AG04450 (cell line): ENCODE measurements around the gene SHISA6. TPM values are rescaled to one million over a fixed set of nuclear protein-coding genes. Genes with fewer than 3 reads are reported as not detected.

Experiments
- CTCF ChIA-PET: fragments of 300-600, 350-600 bp; formaldehyde crosslinking; extraction: SDS; loops from one replicate; lab custom pipeline; 2022; ENCODE audit warnings: antibody characterized with exemption, inconsistent platforms; lab: Charles Lee
- POLR2A ChIA-PET: fragments of 350-600 bp; formaldehyde crosslinking; extraction: SDS; loops from one replicate; lab custom pipeline; 2021; ENCODE audit warnings: antibody characterized with exemption, inconsistent platforms; lab: Yijun Ruan, JAX
- DNase-seq: peaks from one replicate; pipeline ENCODE4 v3.0.0-alpha.2; 2011; ENCODE audit warnings: low read depth, low spot score
- H3K27ac ChIP-seq: one replicate; pipeline ENCODE4 v1.5.1; 2012; ENCODE audit warnings: low read depth, low read length, control low read depth
- H3K27me3 ChIP-seq: one replicate; pipeline ENCODE4 v1.6.0; 2012; ENCODE audit warnings: low read length; ENCODE audit not compliant: control insufficient read depth, insufficient read depth
- H3K4me3 ChIP-seq: 2 replicates; pipeline ENCODE4 v1.5.1; 2011; ENCODE audit warnings: mild to moderate bottlenecking, low read depth, low read length, control low read depth
- H3K9me3 ChIP-seq: 2 replicates; pipeline ENCODE4 v1.5.1; 2012; ENCODE audit warnings: low read length; ENCODE audit not compliant: control insufficient read depth, insufficient read depth
- CTCF ChIP-seq: IDR thresholded peaks from 2 replicates; pipeline ENCODE4 v1.5.1; 2011; ENCODE audit warnings: low read depth, low read length, control low read depth, inconsistent platforms
- polyA plus RNA-seq: library from polyadenylated mRNA; depleted of rRNA; stranded (reverse); fragments of >200 nt; gene quantifications from 2 replicates; pipeline ENCODE4 v1.2.3, GENCODE V29; 2011

Gene SHISA6
- polyA plus RNA-seq, 1 experiment: not detected

GRCh38 chr17:11553135-11553534 is 312.1 kb downstream of the SHISA6 start:
- no peaks in the 10 kb centered on the region for H3K27me3 ChIP-seq
- DNase-seq: no peak
- ChIA-PET CTCF (no interaction called here), POLR2A (no interaction called here)
- no peak overlapping the region for H3K4me3 ChIP-seq
- TF ChIP-seq CTCF: no peak
- peaks cover 43% of the 10 kb centered on the region for H3K9me3 ChIP-seq
- H3K27ac ChIP-seq: no peak overlapping the region

- Histone ChIP-seq H3K9me3 (peaks cover 52% of the 10 kb centered on the region), H3K4me3 (no peak overlapping the region), H3K27me3 (no peaks in the 10 kb centered on the region), H3K27ac (no peak overlapping the region)
- ChIA-PET POLR2A (no interaction called here), CTCF (no interaction called here)
- no peak for DNase-seq
- no peak for TF ChIP-seq CTCF
Measured at GRCh38 chr17:11554042-11554441, 313.0 kb downstream of the SHISA6 start.

GRCh38 chr17:11554542-11554941 is 313.5 kb downstream of the SHISA6 start:
- no peak for TF ChIP-seq CTCF
- POLR2A ChIA-PET: no interaction called here
- Histone ChIP-seq H3K27ac (no peak overlapping the region), H3K27me3 (no peaks in the 10 kb centered on the region), H3K9me3 (peaks cover 57% of the 10 kb centered on the region), H3K4me3 (no peak overlapping the region)
- CTCF ChIA-PET: no interaction called here
- no peak for DNase-seq

GRCh38 chr17:11555530-11555929 is 314.5 kb downstream of the SHISA6 start:
- Histone ChIP-seq H3K9me3 (peaks cover 67% of the 10 kb centered on the region), H3K27ac (no peak overlapping the region), H3K27me3 (no peaks in the 10 kb centered on the region), H3K4me3 (no peak overlapping the region)
- DNase-seq: no peak
- ChIA-PET CTCF (no interaction called here), POLR2A (no interaction called here)
- TF ChIP-seq CTCF: no peak

- Histone ChIP-seq H3K4me3 (no peak overlapping the region), H3K27ac (no peak overlapping the region), H3K9me3 (peaks cover 80% of the 10 kb centered on the region), H3K27me3 (no peaks in the 10 kb centered on the region)
- TF ChIP-seq CTCF: no peak
- no peak for DNase-seq
- ChIA-PET CTCF (no interaction called here), POLR2A (no interaction called here)
Measured at GRCh38 chr17:11557727-11558452, 316.9 kb downstream of the SHISA6 start.
